GM13977 (cell line): ENCODE results near the gene ARHGEF9.

Source experiments
- DNase-seq: peaks from one replicate; pipeline ENCODE4 v3.0.0; 2012; ENCODE audit warnings: low spot score
- in situ Hi-C: fragments of 300-500 bp; cut with MboI; formaldehyde crosslinking; loops from one replicate; pipeline ENCODE4 v1.12.0; 2022; ENCODE audit warnings: low sequenced_read_pairs, low pct_unique_long_range_greater_than_20kb, mixed read lengths, inconsistent platforms; ENCODE audit not compliant: unreplicated experiment
- TF ChIP-seq, protein P1 (sequence below): IDR thresholded peaks from 2 replicates; pipeline ENCODE4 v1.5.1; 2012; ENCODE audit warnings: mild to moderate bottlenecking, control low read depth; ENCODE audit not compliant: insufficient read depth; ENCODE audit errors: extremely low read depth, missing control alignments

ARHGEF9 gene

DNA sequence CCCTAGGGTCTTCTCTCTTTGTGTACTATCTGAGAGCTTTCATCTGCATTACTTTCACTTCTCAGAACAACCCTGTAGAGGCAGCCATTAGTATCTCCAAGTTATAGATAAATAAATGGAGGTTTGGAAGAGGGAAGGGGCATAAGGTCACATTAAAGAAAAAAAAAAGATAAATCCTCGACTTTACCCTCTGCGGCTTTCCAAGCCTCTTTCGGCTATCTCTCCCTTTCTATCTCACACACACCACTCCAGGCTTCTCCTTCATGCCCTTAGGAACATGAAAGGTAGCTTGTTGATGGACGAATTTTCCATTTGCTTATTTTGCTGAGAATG, 660 bp upstream of the ARHGEF9 start:
- TF ChIP-seq, protein P1, sequence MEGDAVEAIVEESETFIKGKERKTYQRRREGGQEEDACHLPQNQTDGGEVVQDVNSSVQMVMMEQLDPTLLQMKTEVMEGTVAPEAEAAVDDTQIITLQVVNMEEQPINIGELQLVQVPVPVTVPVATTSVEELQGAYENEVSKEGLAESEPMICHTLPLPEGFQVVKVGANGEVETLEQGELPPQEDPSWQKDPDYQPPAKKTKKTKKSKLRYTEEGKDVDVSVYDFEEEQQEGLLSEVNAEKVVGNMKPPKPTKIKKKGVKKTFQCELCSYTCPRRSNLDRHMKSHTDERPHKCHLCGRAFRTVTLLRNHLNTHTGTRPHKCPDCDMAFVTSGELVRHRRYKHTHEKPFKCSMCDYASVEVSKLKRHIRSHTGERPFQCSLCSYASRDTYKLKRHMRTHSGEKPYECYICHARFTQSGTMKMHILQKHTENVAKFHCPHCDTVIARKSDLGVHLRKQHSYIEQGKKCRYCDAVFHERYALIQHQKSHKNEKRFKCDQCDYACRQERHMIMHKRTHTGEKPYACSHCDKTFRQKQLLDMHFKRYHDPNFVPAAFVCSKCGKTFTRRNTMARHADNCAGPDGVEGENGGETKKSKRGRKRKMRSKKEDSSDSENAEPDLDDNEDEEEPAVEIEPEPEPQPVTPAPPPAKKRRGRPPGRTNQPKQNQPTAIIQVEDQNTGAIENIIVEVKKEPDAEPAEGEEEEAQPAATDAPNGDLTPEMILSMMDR: no peak
- no peak for DNase-seq
- in situ Hi-C loops: no loop called here

DNA sequence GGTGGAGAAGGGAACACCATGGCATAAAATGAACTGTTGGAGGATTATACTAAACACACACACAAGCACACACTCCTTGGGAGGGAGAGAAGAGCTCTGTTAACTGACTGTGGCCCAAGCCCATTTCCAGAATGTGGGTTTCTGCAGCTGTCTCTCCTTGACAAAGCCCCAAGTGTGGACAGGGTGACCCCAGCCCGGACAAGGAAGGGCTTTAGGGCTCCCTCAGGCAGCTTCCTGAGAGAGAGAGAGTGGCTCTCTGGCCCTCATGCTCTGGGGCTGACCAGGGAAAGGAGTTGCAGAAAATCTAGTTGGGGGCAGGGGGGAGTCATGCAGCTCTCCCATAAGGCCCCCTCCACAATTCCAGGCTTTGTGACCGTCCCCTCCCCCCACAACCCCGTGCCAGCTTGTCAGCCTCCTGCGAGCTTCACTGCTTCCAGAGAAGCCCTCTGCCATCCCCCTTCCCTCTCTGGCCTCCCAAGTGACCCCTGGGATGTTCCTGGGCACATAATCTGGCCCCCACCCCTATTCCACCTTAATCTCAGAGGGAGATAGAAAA, 590 bp downstream of the ARHGEF9 start:
- TF ChIP-seq, protein P1: no peak
- in situ Hi-C loops: no loop called here
- DNase-seq: no peak

DNA sequence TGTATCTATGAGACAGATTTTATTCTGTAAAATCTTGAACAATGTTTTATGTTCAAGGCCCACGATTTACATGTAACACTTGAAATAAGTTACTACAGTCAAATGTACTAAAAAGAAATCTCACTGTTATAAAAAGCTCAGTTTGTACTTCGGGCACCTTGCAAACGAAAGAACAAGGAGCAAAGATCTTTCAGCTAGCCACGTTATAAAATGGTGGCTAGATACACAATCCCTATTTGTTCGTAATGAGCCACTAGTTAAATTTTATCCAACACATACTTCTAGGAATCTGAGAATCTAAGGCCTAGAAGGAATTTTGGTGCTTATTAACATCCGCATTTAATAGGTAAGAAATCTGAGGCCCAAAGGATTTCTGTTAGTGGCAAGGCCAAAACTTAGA, 2.5 kb downstream of the ARHGEF9 start:
- TF ChIP-seq, protein P1: no peak
- in situ Hi-C loops: no loop called here
- DNase-seq: no peak

DNA sequence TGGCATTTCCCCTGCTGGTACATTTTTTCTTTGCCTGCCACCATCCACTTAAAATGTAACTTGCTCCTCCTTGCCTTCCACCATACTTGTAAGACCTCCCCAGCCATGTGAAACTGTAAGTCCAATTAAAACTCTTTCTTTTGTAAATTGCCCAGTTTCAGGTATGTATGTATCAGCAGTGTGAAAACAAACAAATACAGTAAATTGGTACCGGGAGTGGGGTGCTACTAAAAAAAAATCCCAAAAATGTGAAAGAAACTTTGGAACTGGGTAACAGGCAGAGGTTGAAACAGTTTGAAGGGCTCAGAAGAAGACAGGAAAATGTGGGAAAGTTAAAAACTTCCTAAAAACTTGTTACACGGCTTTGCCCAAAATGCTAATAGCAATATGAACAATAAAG, 16.3 kb downstream of the ARHGEF9 start:
- in situ Hi-C loops: no loop called here
- no peak for DNase-seq
- TF ChIP-seq, protein P1: no peak

DNA sequence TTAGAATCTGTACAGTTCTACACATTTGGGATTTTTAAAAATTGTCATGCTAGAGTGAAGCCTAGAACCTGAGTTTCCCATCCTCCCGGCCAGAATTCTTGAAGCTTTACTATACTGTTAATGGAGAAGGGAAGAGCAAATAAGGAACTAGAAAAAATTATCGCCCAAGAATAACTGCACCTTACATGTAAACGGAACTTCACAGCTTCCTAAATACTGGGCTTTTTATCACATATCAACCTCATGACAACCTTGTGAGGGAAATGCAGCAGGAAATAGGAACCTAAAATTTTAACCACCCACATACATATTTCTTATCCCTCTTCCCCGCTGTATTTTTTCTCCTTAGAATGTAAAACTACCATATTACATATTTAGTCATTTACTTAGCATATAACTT, 19.3 kb downstream of the ARHGEF9 start:
- DNase-seq: no peak
- in situ Hi-C loops: no loop called here
- TF ChIP-seq, protein P1: no peak

DNA sequence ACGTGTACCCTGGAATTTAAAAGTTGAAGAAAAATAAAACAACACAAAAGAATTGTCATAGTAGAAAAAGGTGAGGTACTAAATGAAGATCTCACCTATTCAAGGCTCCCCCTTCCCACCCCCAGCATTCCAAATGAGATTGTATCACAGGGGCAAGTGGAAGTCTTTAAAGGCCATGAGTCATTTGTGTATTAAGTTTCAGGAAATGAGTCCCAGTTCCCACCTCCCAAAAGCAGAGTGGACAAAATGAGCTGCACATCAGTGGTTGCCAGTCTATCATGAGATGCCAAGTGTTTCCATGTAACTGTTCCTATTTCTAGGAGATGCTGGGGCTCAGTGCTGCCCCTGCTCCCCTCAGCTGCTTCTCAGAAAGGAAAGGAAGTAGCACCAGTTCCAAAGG, 20.1 kb downstream of the ARHGEF9 start:
- in situ Hi-C loops: no loop called here
- DNase-seq: no peak
- TF ChIP-seq, protein P1: no peak

DNA sequence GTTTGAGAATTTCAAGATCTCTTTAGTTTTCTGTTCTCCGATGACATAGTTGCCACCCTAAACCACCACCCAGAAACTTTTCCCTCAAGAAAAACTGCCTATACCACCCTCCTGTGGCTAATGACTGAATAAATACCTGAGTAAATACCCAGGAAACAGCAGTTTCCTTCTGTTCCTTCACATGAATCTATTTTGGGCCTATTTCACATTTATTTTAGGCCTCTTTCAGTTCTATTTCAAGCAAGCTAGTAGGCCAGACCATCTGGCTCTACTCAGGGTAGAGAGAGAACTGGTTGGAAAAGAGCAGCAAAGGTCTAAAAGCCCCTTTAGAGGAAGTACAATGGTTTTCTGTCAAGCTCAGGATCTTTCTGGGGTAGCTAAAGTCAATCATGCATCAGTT, 23.4 kb downstream of the ARHGEF9 start:
- TF ChIP-seq, protein P1: peak; percentile 34
- DNase-seq: no peak
- in situ Hi-C loops: no loop called here
